Activated CD4-positive, alpha-beta T cell treated with anti-CD3 and anti-CD28 coated beads for 4 hours (primary cell): Measurements from ENCODE around the gene E2F2.

Source experiments
- DNase-seq, 2 donors: peaks; one replicate each; pipeline ENCODE4 v3.0.0-alpha.2; 2020

E2F2 gene, protein sequence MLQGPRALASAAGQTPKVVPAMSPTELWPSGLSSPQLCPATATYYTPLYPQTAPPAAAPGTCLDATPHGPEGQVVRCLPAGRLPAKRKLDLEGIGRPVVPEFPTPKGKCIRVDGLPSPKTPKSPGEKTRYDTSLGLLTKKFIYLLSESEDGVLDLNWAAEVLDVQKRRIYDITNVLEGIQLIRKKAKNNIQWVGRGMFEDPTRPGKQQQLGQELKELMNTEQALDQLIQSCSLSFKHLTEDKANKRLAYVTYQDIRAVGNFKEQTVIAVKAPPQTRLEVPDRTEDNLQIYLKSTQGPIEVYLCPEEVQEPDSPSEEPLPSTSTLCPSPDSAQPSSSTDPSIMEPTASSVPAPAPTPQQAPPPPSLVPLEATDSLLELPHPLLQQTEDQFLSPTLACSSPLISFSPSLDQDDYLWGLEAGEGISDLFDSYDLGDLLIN

DNA sequence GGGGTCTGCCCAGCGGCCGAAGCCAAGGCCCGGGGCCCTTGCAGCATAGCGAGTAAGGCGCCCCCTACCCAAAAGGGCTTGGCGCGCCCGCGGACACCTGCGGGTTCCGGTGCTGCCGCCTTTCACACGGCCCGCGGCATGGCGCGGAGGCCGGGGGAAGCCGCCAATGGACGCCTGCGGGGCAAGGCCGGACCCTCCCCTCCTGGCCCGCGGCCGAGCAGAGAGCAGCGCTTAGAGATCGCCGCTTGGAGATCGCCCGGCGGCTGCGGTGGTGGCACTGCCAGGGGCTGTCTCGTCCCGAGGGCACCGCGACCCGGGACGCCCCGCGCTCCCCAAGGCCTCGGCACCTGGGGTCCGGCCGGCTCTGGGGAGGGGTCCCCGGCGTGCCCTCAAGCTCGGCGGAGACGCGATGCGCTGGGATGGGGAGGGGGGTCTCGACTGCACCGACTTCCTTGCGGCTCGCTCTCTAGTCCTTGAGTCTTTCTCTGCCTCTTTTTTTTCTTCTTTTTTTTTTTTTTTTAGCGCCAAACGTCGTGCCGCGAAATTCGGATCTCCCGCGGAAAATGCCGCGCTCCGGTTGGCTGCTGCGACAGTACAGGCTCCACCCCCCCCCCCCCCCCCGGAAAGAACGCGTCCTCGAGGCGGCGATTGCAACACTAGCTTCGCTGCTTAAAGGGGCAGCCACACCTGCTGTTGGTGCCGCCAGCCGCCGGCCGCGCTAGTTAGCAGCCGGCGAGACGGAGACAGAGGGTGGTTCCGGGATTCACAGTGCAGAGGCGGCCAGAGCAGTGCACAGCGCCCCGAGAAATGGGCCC, at the start of gene E2F2:
Gene E2F2, minus strand, starts transcription at position 487 of the 815 bp plus-strand sequence. Its CDS starts 440 bp downstream, at position 47.
- peak; percentile 73 to 79 for DNase-seq

DNA sequence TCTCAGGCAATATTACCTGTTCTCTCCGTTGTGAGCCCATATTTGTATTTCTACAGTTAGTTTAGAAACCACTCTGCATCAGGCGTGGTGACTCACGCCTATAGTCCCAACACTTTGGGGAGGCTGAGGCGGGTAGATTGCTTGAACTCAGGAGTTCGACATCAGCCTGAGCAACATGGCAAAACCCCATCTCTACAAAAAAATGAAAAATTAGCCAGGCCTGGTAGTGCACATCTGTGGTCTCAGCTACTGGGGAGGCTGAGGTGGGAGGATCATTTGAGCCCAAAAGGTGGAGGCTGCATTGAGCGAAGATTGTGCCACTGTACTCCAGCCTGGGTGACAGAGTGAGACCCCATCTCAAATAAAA, 47.9 kb upstream of the E2F2 start:
- DNase-seq = no peak

DNA sequence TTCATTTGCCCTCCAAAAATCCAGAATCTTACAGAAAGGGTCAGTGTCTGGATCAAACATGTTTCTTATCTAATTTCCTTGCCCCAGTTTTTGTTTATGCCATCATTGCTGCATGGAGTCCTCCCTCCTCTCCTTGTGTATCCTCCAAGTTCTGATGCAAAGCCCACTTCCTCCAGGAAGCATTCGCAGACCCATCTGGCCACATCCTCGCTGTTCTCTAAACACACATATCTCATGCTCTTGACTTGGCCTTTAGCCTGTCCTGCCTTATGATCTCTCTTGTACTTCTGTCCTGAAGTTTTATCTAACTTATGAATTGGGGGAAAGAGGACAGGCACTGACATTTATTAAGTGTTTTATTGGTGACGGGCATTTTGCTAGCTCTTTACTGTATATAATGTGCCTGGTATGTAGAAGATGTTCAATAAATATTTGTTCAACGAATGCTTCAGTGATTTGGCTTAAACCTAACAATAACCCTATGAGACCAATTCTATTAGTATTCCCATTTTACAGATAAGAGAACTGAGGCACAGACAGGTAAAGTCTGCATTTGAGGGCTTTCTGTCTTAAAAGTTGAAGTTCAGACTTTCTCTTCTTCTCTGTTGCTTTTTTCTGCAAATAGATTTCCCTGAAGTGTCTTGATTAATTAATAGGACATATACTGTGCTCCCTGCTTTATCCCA, 47.4 kb upstream of the E2F2 start:
- DNase-seq = no peak

DNA sequence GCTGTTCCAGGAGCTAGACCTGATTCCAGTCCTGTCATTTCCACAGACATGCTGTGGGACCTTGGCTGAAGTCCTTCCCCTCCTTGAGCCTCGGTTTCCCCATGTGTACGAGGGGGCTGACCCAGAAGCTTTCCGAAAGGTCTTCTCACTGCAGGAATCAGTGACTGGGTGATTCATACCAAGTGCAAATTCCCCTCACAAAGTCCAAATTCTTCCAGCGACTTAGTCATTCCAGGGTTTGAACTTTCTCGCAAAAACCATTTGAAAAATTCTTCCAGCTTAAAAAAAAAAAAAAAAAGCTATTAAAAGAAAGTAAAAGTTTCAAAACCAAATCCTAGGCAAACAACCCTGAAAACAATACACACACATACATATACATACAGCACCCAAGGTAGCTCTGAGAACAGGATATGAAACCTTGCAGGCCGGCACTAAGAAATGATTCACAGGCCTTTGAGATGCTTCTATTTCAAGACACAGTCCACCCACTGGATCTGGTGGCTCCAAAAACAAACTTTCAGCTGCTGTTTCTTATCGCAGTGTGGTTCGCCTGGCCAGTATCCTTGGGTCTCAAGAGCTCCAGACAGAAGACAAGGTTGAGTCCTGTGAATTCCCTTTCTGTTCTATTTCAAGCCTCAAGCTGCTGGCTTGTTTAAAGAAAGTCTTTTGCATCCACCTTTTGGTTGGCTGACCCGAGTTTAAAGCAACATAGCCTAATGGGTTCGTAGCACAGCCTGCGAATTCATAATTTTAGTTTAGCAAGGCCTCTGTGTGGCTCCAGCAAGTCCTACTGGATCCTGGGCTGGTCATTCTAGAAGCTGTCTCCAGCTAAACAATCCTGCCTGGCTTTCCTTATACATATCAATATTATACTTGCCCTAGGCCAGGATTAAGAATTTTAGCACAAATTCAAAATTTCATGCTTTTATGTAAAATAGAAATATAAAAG, 46.3 kb upstream of the E2F2 start:
- peak; percentile 27 to 30 for DNase-seq

DNA sequence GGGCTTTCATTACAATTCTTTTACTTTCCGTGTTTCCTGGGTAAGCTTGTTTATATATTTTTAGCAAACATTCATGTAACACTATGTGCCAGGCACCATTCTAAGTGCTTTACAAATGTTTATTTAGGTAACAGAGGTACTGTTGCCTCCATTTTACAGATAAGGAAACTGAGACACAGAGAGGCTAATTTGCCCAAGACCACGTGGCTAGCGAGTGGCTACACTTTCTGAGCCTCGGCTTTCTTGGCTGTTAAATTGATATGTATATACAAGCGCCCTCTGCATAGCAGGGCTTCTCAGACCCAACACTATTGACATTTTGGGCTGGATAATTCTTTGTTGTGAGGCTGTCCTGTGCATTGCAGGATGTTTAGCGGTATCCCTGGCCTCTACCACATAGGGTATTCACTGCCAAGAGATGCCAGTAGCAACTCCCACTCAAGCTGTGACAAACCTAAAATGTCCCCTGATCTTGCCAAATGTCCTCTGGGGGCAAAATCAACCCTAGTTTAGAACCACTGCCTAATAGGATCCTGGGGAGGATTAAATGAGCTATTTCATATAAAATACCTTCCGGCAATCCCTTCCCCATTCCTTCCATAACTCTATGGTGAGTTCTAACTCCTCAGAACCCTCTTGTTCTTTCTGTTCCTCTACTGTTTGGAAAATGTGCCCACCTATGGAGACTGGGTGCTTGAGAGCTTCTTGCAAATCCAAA, 45.5 kb upstream of the E2F2 start:
- DNase-seq = no peak

DNA sequence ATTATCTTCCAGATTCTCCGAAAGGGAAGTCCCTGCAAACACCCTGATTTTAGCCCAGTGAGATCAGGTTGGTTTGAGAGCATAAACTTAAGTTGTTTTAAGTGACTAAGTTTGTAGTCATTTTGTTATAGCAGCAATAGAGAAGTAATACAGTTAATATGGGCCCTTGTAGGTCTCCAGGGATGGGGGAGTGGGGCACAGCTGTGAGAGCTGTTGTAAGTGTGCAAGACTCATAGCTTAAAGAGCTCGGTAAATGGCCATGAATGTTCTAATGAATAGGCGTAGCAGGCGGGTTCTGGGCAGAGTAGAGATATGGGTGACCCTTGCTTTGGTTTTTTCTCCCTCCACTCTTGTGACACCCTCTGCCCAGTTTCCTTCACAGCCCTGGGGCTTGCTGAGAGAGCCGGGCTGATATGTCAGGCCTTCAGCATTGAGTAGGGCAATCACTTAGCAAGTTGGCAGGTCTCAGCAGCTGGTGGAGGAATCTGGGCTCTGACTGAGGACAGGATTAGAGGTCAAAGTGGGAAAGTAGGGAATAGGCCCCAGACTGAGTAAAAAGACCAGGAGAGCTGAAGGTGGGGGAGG, 44.3 kb upstream of the E2F2 start:
- DNase-seq = no peak

DNA sequence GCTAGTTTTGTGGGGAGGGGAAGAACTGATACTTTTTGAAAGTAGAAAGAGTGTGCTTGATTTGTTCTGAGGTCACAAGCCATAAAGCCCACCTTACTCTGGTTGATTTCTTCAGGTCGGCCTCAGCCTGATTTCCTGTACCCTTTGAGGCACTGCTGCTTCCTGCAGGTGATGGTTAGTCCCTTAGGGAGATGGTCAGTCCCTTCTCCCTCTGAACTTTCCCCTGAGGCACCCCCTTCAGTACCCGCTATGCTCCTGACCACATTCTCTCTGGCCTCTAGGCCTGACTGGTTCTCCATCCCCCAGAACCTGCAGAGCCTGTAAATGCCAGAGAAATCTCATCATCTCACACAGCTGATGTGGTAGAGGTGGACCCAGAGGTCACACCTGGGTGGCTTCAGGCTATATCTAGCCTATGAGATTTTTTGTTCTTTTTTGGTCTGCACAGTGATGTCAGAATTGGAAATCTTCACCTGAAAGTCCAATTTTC, 43.3 kb upstream of the E2F2 start:
- DNase-seq = no peak

DNA sequence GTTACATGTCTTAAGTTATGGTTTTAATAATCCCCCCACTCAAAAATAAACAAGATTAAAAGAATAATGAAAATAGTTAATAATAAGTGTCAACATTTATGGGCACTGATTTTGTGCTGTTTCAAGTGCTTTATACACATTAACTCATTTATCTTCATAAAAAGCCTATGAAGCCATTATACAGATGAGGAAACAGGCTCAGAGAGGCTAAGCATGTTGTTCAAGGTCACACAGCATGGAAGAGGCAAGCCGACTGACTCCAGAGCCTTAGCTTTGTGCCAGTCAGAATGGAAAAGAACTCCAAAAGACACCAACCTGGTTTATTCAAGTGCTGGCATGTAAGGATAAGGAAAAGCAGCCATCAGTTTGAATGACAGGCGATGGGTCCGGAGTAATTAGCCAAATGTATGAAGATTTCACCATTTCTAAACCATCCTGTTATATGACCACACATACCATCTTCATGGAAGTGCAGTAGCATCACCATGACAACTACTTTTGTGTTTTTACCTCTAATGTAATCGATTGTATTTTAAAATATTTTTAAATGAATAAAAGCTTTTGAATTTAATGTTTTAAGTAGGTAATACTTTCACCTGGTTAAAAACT, 42.6 kb upstream of the E2F2 start:
- no peak for DNase-seq

DNA sequence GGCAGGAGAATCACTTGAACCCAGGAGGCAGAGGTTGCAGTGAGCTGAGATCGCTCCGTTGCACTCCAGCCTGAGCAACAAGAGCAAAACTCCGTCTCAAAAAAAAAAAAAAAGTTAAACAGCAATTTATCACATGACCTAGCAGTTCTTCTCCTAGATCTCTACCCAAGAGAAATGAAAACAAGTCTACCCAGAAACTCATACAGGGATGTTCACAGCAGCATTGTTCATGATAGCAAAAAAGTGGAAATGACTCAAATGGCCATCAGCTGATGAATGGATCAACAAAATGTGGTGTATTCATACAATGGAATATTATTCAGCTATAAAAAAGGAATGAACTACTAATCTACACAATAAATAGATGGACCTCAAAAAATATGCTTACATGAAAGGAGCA, 40.4 kb upstream of the E2F2 start:
- no peak for DNase-seq

DNA sequence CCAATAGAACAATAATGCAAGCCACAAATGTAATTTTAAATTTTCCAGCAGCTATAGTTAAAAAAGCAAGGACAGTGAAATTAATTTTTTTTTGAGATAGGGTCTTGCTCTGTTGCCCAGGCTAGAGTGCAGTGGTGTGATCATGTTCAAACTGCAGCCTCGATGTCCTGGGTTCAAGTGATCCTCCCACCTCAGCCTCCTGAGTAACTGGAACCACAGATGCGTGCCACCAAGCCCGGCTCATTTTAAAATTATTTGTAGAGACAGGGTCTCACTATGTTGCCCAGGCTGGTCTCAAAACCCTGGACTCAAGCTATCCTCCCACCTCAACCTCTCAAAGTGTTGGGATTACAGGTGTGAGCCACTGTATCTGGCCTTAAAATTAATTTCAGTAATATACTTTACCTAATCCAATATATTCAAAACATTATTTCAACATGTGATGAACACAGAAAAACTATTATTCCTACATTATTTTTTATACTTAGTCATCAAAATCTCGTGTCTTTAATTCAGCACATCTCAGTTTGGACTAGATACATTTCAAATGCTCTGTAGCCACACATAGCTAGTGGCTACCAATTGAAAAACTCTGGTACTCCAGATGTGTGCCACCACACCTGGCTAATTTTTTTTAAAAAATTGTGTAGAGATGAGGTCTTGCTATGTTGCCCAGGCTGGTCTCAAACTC, 39.1 kb upstream of the E2F2 start:
- no peak for DNase-seq

DNA sequence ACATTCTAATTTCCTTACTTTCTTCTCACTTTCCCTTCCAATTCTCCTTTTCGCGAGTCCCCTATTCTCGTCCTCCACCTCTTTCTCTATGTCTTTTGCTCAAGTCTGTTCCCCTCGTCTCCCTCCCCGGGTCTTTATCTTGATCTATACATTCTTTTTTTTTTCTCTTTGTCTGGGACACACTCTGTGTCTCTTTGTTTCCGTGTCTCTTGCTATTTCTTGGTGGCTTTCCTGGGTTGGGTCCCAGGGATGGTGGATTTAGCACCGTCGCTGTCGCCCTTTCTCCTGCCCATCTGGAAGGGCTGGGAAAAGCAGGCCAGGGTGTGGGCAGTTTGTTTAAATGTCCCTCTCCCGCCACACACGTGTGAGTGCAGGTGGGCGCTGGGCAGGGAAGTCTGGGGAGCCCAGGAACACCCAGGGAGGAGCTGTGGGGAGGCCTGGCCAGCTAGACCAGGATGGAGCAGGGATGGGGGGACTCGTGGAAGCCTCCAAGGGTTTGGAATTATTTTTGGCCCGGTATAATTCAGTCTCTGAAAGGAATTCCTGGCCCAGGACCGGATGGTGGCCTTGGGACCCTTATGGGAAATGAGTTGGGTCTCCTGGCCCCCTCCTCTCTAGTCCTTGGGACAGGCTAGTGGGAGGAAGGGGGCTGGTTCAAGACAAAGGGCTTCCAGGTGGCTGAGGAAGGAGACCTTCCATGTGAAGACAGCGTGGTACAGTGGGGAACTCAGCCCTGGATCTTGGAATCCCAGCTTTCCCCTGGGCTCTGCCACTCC, 37.8 kb upstream of the E2F2 start:
- no peak for DNase-seq

DNA sequence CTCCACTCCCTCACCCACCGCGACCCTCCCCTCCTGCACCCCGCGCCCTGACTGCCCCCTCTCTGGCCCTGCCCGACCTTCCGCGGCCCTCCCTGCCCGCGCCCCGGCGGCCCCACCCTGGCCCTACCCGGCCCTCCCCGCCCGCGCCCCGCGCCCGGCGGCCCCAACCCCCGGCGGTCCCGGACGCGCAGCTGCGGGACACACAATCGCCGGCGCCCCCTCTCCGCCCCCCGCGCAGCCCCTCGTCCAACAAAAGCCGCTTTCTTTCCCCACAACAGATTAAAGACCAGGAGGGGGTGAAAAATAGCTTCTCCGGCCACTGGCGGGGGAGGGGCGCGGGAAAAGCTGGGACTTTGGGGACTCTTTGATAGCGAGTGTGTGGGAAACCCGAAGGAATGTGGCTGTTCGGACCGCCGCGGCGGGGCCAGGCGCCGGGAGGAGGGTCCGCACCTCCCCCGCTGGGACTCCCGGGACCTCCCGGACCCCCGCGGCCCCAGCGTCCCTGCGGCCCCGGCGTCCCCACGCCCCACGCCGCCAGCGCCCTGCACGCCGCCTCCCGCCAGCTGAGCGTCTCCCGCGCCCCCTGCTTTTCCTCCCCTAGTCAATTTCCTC, 37.1 kb upstream of the E2F2 start:
- DNase-seq = no peak

DNA sequence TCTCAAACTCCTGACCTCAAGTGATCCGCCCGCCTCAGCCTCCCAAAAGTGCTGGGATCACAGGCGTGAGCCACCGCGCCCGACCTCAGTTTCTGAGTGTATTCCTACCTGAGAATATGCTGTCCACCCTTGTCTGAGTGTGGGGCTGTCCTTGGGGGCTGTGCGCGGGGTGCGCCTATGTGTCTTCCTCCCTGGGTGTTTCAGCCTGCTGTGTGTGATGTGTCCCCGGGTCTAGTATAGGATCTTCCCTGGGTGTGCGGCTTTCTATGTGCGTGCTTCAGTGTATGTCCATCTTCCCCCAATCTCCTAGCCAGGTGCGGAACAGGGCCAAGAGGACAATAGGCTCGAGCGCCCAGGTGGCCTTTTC, 36.6 kb upstream of the E2F2 start:
- DNase-seq = no peak

DNA sequence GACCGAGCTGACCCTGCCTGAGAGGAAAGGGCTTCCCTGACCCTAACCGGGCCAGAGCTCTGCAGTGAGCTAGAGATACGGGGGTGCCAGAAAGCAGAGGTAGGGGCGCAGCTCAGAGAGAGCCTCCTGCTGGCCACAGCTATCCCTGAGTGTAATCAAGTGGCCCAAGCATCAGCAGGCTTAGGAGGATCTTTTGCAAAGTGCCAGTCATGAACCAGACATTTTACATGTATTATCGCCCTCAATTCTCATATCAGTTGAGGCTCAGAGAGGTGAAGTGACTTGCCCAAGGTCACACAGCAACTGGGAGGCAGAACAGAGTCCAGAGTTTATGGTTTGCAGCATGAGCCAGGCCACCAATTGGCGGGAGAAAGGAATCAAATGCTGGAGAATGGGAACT, 35.3 kb upstream of the E2F2 start:
- DNase-seq = no peak

DNA sequence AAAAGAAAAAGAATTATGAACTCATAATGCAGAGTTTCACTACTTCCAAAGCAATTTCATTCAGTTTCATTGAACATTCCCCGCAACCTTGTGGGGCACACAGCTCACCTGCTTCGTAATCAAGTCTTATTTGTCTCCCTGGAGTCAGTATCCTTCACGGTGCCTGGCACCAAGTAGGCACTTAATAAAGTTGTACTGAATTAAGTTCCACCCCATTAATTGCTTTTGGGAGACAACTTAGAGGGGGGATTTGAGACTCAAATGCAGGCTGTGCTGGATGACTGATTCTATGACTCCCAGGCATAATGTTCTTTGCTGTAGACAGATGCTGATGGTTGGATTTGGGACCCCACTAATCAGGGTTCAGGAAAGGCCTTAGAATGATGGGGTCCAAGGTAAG, 34.7 kb upstream of the E2F2 start:
- no peak for DNase-seq

DNA sequence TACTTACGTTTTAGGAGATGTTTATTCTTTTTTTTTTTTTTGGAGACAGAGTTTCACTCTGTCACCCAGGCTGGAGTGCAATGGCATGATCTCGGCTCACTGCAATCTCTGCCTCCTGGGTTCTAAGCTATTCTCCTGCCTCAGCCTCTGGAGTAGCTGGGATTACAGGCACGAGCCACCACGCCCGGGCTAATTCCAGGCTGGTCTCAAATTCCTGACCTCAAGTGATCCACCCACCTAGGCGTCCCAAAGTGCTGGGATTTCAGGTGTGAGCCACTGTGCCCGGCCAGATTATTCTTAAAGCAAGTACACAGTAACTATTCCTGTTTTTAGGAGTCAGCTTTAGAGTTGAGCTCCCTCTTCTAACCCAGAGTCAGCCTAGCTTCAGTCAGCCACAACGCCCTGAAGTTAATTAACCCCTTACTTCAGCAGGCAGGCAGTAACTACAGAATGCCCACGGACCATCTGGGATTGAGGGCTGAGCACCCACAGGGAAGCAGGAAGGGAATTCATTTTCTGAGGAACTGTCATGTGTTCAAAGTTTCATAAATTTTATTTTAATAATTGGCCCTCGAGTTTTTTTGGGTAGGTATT, 33.6 kb upstream of the E2F2 start:
- no peak for DNase-seq

DNA sequence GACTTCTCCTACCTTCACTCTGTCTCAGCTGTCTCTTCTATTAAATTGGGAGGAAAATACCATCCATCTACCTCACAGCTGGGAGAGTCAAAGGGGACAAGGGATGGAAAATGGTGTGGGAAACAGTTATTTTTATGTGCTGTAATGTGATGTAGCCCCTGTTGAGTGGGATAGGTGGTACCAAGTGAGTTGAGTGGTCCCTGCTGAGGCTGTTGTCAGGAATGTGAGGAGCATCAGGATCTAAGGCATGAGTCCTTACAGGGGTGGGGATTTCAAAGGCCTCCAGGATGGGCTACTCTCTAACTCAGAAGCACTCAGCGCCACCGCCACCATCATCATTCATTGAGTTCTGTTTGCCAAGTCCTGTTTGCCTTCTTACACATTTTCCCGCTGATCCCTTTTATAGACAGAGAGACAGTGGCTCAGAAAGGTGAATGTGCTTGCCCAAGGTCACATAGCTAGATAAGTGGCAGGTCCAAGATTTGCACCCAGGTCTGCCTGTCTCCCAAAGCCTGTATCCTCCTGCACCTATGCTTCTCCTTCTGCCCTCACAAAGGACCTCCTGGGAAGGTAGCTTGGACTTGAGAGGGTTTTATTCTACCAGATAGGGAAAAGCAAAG, 32.8 kb upstream of the E2F2 start:
- no peak for DNase-seq

DNA sequence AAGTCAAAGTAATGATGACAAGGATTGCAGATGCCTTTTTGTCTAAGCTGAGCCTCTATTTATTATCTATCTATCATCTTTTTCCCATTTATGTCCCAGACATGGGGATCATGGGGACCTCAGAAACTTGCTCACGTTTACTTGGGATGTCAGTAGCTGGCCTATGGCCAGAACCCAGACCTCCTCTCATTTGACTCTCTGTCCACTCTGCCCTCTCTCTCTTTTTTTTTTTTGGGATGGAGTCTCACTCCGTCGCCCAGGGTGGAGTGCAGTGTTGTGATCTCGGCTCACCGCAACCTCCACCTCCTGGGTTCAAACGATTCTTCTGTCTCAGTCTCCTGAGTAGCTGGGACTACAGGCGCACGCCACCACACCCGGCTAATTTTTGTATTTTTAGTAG, 32.0 kb upstream of the E2F2 start:
- no peak for DNase-seq
